H9 (cell line): ENCODE data around the gene ERO1B. TPM values are rescaled to one million over a fixed set of nuclear protein-coding genes. Genes with fewer than 3 reads are reported as not detected.

Source experiments
- DNase-seq: peaks from one replicate; pipeline ENCODE4 v3.0.0-alpha.2; 2017
- H2AFZ ChIP-seq: one replicate; pipeline ENCODE4 v1.6.1; 2013; ENCODE audit warnings: mild to moderate bottlenecking, low read length, control low read depth, moderate library complexity
- H2AK5ac ChIP-seq: 2 replicates; pipeline ENCODE4 v1.6.1; 2013; ENCODE audit warnings: low read length, control low read depth, mixed read lengths; ENCODE audit not compliant: insufficient read length
- H2BK120ac ChIP-seq: one replicate; pipeline ENCODE4 v1.6.1; 2013; ENCODE audit warnings: low read depth, mild to moderate bottlenecking, low read length, control low read depth, inconsistent platforms; ENCODE audit not compliant: poor library complexity, severe bottlenecking
- H2BK12ac ChIP-seq: 2 replicates; pipeline ENCODE4 v1.6.1; 2013; ENCODE audit warnings: low read length, control low read depth, mixed read lengths, low read depth; ENCODE audit not compliant: insufficient read length
- H2BK15ac ChIP-seq: 2 replicates; pipeline ENCODE4 v1.6.1; 2013; ENCODE audit warnings: low read depth, low read length, control low read depth
- H2BK20ac ChIP-seq: one replicate; pipeline ENCODE4 v1.6.1; 2013; ENCODE audit warnings: low read depth, mild to moderate bottlenecking, low read length, control low read depth, inconsistent platforms; ENCODE audit not compliant: poor library complexity, severe bottlenecking
- H2BK5ac ChIP-seq: 2 replicates; pipeline ENCODE4 v1.6.1; 2013; ENCODE audit warnings: low read length, control low read depth, mixed read lengths; ENCODE audit not compliant: insufficient read length
- H3K14ac ChIP-seq: 2 replicates; pipeline ENCODE4 v1.6.1; 2013; ENCODE audit warnings: low read length, control low read depth; ENCODE audit not compliant: insufficient read depth
- H3K18ac ChIP-seq: 2 replicates; pipeline ENCODE4 v1.6.1; 2013; ENCODE audit warnings: low read depth, mild to moderate bottlenecking, mixed read lengths, low read length, control low read depth; ENCODE audit not compliant: insufficient read length
- H3K23ac ChIP-seq: 2 replicates; pipeline ENCODE4 v1.6.1; 2013; ENCODE audit warnings: low read length, control low read depth, mixed read lengths, low read depth; ENCODE audit not compliant: insufficient read length
- H3K23me2 ChIP-seq: 2 replicates; pipeline ENCODE4 v1.6.1; 2013; ENCODE audit warnings: low read depth, mild to moderate bottlenecking, mixed read lengths, low read length, control low read depth; ENCODE audit not compliant: insufficient read length, poor library complexity, severe bottlenecking
- H3K27ac ChIP-seq: 2 replicates; pipeline ENCODE4 v1.5.1; 2013; ENCODE audit warnings: low read length, control low read depth, mixed read lengths, low read depth; ENCODE audit not compliant: insufficient read length
- H3K27me3 ChIP-seq: 2 replicates; pipeline ENCODE4 v1.6.1; 2013; ENCODE audit warnings: low read length, control low read depth, inconsistent platforms; ENCODE audit not compliant: insufficient read depth
- H3K4ac ChIP-seq: 2 replicates; pipeline ENCODE4 v1.6.1; 2013; ENCODE audit warnings: low read depth, mild to moderate bottlenecking, control low read depth, inconsistent platforms, low read length, moderate library complexity
- H3K4me1 ChIP-seq: 2 replicates; pipeline ENCODE4 v1.6.1; 2013; ENCODE audit warnings: low read length, control low read depth, inconsistent platforms; ENCODE audit not compliant: insufficient read depth
- H3K4me2 ChIP-seq: 2 replicates; pipeline ENCODE4 v1.6.1; 2013; ENCODE audit warnings: low read length, control low read depth, mixed read lengths; ENCODE audit not compliant: insufficient read length, insufficient read depth
- H3K56ac ChIP-seq: 2 replicates; pipeline ENCODE4 v1.6.1; 2013; ENCODE audit warnings: low read depth, mild to moderate bottlenecking, mixed read lengths, low read length, control low read depth; ENCODE audit not compliant: insufficient read length
- H3K79me1 ChIP-seq: 2 replicates; pipeline ENCODE4 v1.6.1; 2013; ENCODE audit warnings: low read depth, mild to moderate bottlenecking, moderate library complexity, low read length, control low read depth, inconsistent platforms; ENCODE audit not compliant: insufficient read depth, poor library complexity, severe bottlenecking
- H3K79me2 ChIP-seq: 2 replicates; pipeline ENCODE4 v1.6.1; 2013; ENCODE audit warnings: low read length, control low read depth, inconsistent platforms; ENCODE audit not compliant: insufficient read depth
- H3K9ac ChIP-seq: 2 replicates; pipeline ENCODE4 v1.6.1; 2013; ENCODE audit warnings: low read length, control low read depth, mixed read lengths; ENCODE audit not compliant: insufficient read length; ENCODE audit errors: extremely low read depth
- H3K9me3 ChIP-seq: one replicate; pipeline ENCODE4 v1.6.1; 2013; ENCODE audit warnings: low read depth, low read length, inconsistent platforms; ENCODE audit not compliant: control insufficient read depth
- H3T11ph ChIP-seq: one replicate; pipeline ENCODE4 v1.6.1; 2013; ENCODE audit warnings: mild to moderate bottlenecking, low read length, control low read depth, inconsistent platforms
- H4K20me1 ChIP-seq: one replicate; pipeline ENCODE4 v1.6.1; 2013; ENCODE audit not compliant: control insufficient read depth, insufficient read length, insufficient read depth
- H4K5ac ChIP-seq: 2 replicates; pipeline ENCODE4 v1.6.1; 2013; ENCODE audit warnings: low read depth, mild to moderate bottlenecking, mixed read lengths, low read length, control low read depth; ENCODE audit not compliant: insufficient read length
- H4K8ac ChIP-seq: replicated peaks from 2 replicates; pipeline ENCODE4 v1.6.1; 2013; ENCODE audit warnings: low read length, control low read depth, mixed read lengths, low read depth; ENCODE audit not compliant: insufficient read length
- H4K91ac ChIP-seq: 2 replicates; pipeline ENCODE4 v1.6.1; 2013; ENCODE audit warnings: low read depth, mild to moderate bottlenecking, moderate library complexity, mixed read lengths, low read length, control low read depth; ENCODE audit not compliant: insufficient read length
- H3K27ac Mint-ChIP-seq, 3 experiments: 2 replicates in 2 of 3; 3 replicates in 1 of 3; pipeline ENCODE4 v1.8.0; 2020 to 2021; ENCODE audit warnings: mixed read lengths in 3 of 3, mild to moderate bottlenecking in 1 of 3, moderate library complexity in 1 of 3
- H3K27me3 Mint-ChIP-seq: 2 replicates; pipeline ENCODE4 v1.8.0; 2021; ENCODE audit warnings: low read depth, mild to moderate bottlenecking, moderate library complexity, mixed read lengths
- H3K36me3 Mint-ChIP-seq, 3 experiments: 2 replicates in 2 of 3; 3 replicates in 1 of 3; pipeline ENCODE4 v1.8.0; 2020 to 2021; ENCODE audit warnings: low read depth in 3 of 3, mixed read lengths in 3 of 3; ENCODE audit not compliant: insufficient read depth in 1 of 3
- H3K4me1 Mint-ChIP-seq, 2 experiments: 2 replicates each; pipeline ENCODE4 v1.8.0; 2020; ENCODE audit warnings: mixed read lengths in 2 of 2
- H3K4me3 Mint-ChIP-seq, 2 experiments: 2 replicates in 1 of 2; 3 replicates in 1 of 2; pipeline ENCODE4 v1.8.0; 2020 to 2021; ENCODE audit warnings: mild to moderate bottlenecking in 2 of 2, mixed read lengths in 2 of 2, moderate library complexity in 1 of 2
- H3K9me3 Mint-ChIP-seq, 2 experiments: 2 replicates in 1 of 2; 3 replicates in 1 of 2; pipeline ENCODE4 v1.8.0; 2020; ENCODE audit warnings: mild to moderate bottlenecking in 2 of 2, mixed read lengths in 2 of 2, moderate library complexity in 1 of 2
- CTCF ChIP-seq: fragments of 200-600 bp; sonication (generic); conservative IDR thresholded peaks from 3 replicates; pipeline ENCODE4 v1.8.0; 2021; ENCODE audit warnings: antibody characterized with exemption, mild to moderate bottlenecking
- WGBS: extraction: QIAGEN DNeasy Blood & Tissue Kit; methylation state at CpG from one replicate; pipeline ENCODE4 v1.1.7; 2013; ENCODE audit warnings: missing lambda C conversion rate, low lambda C conversion rate, mixed read lengths; ENCODE audit not compliant: insufficient read length; ENCODE audit errors: extremely low coverage; 5-methylcytosine and 5-hydroxymethylcytosine counted together
- total RNA-seq: library from RNA; stranded (reverse); gene quantifications from 2 replicates; pipeline ENCODE4 v1.2.1, GENCODE V29; 2021

ERO1B gene
- total RNA-seq, 1 experiment from 2014 or later = 1.5 TPM

- no peak for DNase-seq
- Histone ChIP-seq H3K27me3 (no peaks in the 10 kb centered on the region), H2BK120ac (no peak overlapping the region), H2BK20ac (no peak overlapping the region), H2BK5ac (no peak overlapping the region), H2BK15ac (no peak overlapping the region), H3K27ac (no peak overlapping the region), H3K18ac (no peak overlapping the region), H4K91ac (no peak overlapping the region), H3K23ac (no peak overlapping the region), H2AK5ac (no peak overlapping the region), H3T11ph (no peak overlapping the region), H3K4me2 (no peak overlapping the region), H3K56ac (no peak overlapping the region), H3K9ac (no peak overlapping the region), H3K4me1 (no peaks in the 10 kb centered on the region), H2BK12ac (no peak overlapping the region), H3K79me2 (no peaks in the 10 kb centered on the region), H4K5ac (no peak overlapping the region), H3K9me3 (no peaks in the 10 kb centered on the region), H3K23me2 (no peaks in the 10 kb centered on the region), H2AFZ (no peak overlapping the region), H3K79me1 (no peaks in the 10 kb centered on the region), H3K4ac (no peak overlapping the region), H4K8ac (no peak overlapping the region), H4K20me1 (no peaks in the 10 kb centered on the region), H3K14ac (no peak overlapping the region)
- no peaks in the 10 kb centered on the region; the same call in 1 of the 2 replicates for H3K27me3 Mint-ChIP-seq
- H3K4me1 Mint-ChIP-seq = peaks cover 10 to 13% of the 10 kb centered on the region in 2 experiments
- WGBS = no CpG with 5 or more reads among the region's 3 CpGs
- H3K27ac Mint-ChIP-seq = no peak overlapping the region
- peaks cover 27 to 31% of the 10 kb centered on the region in 2 experiments for H3K9me3 Mint-ChIP-seq
- no peak for TF ChIP-seq CTCF
- H3K4me3 Mint-ChIP-seq = no peak overlapping the region
- H3K36me3 Mint-ChIP-seq = peaks cover 24 to 47% (median 32%) of the 10 kb centered on the region in 3 experiments
These were observed 77.1 kb downstream of the ERO1B start for GRCh38 chr1:236204656-236205055.
